Stimulated activated CD8-positive, alpha-beta memory T cell treated with anti-CD3 and anti-CD28 coated beads, Interleukin-4, amount 100 ng/mL, for 1 hour (primary cell): Measurements from ENCODE around the gene SNX11.

Source experiments
- DNase-seq, 2 donors: peaks; one replicate each; pipeline ENCODE4 v3.0.0-alpha.2; 2020; ENCODE audit warnings: low read depth in 2 of 2, low spot score in 1 of 2

The SNX11 gene

DNA sequence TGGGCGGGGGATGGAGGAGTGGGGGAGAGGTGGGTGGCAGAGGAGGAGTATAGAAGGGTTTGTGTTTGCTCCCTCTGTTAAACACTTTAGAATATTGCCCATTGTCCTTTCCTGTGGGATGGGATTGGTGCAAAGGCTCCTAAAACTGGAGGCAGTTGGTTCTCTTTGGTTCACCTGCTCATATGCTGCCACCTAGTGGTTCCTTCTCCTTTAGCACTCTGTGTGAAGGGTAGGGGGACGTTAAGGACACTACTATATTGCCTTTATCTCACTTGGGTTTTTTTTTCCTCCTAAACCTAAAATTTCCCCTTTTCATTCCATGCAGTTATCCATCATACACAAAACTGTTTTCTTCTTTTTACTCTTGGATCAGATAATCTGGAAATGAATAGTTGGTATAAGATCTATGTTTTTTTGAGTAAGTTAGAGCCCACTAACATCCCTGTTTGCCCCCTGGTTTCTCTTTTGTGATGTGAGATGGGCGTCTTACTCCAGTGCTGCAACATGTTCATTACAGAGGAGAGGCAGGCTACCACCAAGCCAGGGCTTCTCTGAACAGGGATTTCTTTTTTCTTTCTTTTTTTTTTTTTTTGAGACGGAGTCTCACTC is 23.8 kb downstream of the SNX11 start:
- DNase-seq = peak; percentile 7 to 21

DNA sequence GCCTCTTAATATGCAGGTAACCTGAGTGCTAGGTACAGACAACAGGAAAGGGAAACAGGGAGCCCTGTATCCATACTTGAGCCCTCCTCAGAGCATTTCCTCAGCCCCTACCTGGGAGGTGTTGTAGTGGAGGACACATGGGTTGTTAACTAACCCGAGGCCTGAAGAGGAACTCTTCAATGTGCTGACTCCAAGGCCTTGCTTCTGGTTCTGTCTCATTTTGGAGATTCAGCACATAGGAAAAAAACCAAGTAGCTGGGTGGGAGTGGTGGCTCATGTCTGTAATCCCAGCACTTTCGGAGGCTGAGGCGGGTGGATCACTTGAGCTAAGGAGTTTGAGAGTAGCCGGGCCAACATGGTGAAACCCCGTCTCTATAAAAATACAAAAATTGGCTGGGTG is 24.8 kb downstream of the SNX11 start:
- no peak for DNase-seq

DNA sequence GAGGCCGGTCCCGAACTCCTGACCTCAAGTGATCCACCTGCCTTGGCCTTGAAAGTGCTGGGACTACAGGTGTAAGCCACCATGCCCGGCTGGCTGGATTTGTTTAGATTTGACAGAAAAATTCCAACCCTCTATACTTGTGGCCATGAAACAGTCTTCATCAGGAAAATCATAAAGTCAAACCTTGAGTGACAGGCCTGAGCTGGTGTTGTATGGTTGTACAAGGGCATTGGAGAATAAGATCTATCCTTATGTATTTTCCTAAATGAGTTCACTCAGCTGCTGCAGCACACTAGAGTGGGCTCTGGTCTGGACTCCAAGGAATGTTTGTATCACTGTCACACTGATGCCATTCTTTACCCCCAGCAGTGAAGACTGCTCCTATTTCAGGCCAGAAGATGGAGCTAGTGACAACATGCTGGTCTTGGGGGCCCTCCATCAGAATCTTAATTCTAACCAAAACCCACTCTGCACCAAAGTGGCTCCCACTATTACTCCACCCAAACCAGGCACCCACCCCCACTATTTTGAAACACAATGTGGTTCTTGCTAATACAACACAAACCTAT is 27.4 kb downstream of the SNX11 start:
- DNase-seq = no peak

GRCh38 chr17:48137656-48138055 is 30.1 kb downstream of the SNX11 start:
- DNase-seq = no peak

GRCh38 chr17:48139944-48140343 is 32.4 kb downstream of the SNX11 start:
- no peak for DNase-seq

- DNase-seq = no peak
Measured at GRCh38 chr17:48143629-48144028, 36.1 kb downstream of the SNX11 start.

GRCh38 chr17:48144231-48144630 is 36.7 kb downstream of the SNX11 start:
- DNase-seq = no peak

GRCh38 chr17:48144976-48145798 is 37.6 kb downstream of the SNX11 start:
- DNase-seq = no peak

GRCh38 chr17:48148029-48148770 is 40.6 kb downstream of the SNX11 start:
- DNase-seq = no peak

- DNase-seq = no peak
Measured at GRCh38 chr17:48148854-48149786, 41.6 kb downstream of the SNX11 start.

DNA sequence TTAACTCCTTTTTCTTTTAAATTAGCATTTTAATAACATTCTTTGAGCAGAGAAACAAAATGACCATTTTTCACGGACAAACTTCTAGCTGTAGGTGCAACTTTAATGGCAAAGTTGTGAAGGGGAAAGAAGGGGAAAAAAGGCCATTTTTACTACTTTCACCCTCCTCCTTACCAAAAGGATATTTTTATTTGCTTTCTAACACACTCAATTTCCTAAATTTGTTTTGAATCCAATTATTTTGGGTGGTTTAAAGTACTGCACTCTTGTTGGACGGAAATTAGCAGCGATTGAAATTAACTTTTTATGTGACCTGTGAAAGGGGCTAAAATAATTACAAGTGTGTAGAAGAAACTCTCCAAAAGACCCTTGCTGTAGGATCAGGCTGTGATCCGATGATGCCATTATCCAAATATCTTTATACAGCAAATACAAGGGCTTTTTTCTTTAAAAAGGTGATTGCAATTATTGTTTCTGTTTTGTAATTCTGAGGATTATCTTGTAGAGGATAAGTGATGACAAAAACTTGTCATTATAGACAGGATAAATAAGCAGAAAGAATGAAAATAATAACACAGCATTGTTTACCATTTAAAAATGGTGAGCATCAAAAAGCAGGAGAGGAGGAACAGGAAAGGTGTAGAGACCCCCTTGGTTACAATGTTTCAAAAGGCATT is 42.4 kb downstream of the SNX11 start:
- DNase-seq = no peak

- no peak for DNase-seq
Measured at GRCh38 chr17:48150597-48151001, 43.0 kb downstream of the SNX11 start.

DNA sequence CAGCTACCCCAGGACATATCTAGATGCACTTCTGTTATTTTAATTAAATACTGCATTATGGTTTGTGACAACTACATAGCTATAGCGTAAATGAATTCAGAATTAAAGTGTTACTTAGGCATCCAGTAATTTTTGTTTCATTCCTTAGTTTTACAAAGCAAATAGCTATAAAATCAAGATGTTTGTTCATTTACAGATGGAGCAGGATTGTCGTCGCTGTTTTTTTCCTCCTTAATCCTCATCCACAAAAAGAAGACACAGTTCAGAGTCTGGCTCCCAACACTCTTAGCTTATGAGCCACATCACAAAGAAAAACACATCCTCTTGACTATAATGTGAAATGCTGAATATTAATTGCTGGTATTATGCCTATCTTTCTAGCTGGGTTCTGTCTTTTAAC is 43.7 kb downstream of the SNX11 start:
- no peak for DNase-seq

- DNase-seq = no peak
Measured at GRCh38 chr17:48152289-48152688, 44.7 kb downstream of the SNX11 start.

- no peak for DNase-seq
Measured at GRCh38 chr17:48153691-48154358, 46.3 kb downstream of the SNX11 start.

GRCh38 chr17:48155889-48156611 is 48.5 kb downstream of the SNX11 start:
- no peak for DNase-seq

GRCh38 chr17:48159232-48159631 is 51.7 kb downstream of the SNX11 start:
- DNase-seq = no peak

- no peak for DNase-seq
Measured at GRCh38 chr17:48160177-48161081, 52.9 kb downstream of the SNX11 start.
